ENCODE data around the gene EHBP1.

- no peak for TF ChIP-seq POLR2A (IDR thresholded peaks at IDR 0.05)
- TF ChIP-seq, protein P1, sequence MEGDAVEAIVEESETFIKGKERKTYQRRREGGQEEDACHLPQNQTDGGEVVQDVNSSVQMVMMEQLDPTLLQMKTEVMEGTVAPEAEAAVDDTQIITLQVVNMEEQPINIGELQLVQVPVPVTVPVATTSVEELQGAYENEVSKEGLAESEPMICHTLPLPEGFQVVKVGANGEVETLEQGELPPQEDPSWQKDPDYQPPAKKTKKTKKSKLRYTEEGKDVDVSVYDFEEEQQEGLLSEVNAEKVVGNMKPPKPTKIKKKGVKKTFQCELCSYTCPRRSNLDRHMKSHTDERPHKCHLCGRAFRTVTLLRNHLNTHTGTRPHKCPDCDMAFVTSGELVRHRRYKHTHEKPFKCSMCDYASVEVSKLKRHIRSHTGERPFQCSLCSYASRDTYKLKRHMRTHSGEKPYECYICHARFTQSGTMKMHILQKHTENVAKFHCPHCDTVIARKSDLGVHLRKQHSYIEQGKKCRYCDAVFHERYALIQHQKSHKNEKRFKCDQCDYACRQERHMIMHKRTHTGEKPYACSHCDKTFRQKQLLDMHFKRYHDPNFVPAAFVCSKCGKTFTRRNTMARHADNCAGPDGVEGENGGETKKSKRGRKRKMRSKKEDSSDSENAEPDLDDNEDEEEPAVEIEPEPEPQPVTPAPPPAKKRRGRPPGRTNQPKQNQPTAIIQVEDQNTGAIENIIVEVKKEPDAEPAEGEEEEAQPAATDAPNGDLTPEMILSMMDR (IDR thresholded peaks at IDR 0.05), result no peak
These were observed 341.4 kb downstream of the EHBP1 start for GRCh38 chr2:63046961-63047320.
